MV-4-11 (cell line): ENCODE measurements around the gene FCHO1.
A peak's percentile ranks its signal among the peaks of the same experiment; 100 is the strongest.
"Not testable (repeated sequence)": the region's sequence is repeated elsewhere in the genome, so short reads cannot be mapped to it uniquely, and the experiment has no call there.

Experiments used
- DNase-seq: peaks from one replicate; lab custom pipeline; 2025; lab: John Stamatoyannopoulos, UW

The FCHO1 gene

DNA sequence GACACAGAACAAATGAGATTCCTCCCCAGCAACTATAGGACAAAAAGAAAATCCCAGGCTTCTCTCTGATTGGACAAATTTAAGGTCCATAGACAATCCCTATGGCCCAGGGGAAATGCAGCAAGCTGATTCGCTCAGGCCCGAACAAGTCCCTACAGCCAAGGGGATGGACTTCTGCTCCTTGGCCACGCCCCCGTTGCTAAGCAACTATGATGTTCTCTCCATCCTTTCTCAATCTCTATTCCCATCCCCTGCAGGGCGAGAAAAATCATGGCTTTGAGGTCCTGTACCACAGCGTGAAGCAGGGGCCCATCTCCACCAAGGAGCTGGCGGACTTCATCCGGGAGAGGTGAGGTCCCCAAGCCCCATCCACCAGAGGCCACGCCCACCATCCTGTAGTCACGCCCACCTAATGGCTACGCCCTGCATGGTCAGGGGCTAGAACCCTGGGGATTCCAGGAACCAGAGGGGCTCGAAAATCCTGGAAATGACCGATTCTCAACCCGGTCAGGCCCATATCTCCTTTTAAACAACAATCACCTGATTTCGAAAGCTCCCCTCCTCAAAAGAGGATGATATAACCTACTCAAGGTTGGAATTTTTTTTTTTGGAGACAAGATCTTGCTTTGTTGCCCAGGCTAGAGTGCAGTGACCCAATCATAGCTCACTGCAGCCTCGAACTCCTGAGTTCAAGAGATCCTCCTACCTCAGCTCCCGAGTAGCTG, 11.4 kb downstream of the FCHO1 start:
- DNase-seq, result peak; percentile 80

DNA sequence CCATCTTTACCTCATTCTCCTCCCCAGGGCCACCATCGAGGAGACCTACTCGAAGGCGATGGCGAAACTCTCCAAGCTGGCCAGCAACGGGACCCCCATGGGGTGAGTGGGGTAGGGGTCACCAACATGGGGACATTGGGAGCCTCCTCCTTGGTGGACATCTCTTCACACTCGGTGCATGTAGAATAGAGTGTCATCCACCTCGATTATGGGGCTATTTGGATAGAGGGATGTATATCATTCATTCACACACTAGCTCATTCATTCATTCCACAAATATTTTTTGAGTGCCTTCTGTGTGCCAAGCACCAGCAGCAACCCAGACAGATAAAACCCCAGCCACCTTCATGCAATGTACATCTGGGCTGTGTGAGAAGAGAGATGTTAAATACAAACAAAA, 13.1 kb downstream of the FCHO1 start:
- DNase-seq, result no peak

DNA sequence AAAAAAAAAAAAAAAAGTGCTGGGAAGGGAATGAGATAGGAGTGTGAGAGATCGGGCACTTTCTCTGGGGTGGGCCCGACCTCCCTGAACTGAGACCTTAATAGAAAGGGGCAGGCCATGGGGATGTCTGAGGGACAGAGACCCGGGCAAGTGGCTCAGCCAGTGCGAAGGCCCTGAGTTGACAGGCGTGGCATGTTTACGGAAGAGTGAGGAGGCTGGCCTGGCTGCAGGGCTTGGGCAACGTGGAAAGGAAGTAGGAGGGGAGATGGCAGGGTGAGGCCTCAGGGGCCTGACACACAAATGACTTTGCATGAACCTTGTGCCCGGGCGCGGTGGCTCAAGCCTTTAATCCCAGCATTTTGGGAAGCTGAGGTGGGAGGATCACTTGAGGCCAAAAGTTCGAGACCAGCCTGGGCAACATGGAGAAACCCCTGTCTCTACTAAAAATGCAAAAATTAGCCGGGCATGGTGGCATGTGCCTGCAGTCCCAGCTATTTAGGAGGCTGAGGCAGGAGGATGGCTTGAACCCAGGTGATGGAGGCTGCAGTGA, 13.9 kb downstream of the FCHO1 start:
- peak; percentile 96 for DNase-seq

DNA sequence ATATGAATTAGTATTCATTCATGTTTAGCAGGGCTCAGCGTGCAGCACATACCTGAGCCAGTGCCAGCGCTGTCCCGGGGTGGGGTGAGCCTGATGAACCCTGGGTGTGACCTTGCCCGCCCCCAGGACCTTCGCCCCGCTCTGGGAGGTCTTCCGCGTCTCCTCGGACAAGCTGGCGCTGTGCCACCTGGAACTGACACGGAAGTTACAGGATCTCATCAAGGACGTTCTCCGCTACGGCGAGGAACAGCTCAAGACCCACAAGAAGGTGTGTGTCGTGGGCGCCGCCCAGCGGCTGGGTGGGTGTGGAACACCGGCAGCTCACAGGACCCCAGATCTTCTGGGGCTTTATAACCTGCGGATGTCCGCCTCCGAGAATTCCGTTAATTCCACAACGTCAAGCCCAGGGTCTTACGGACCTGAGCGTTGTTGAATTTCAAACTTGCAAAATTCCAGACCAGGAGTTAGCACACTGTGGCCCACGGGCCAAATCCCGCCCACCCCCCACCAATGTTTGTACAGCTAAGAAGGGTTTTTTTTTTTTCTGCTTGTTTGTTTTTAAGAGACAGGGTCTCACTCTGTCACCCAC, 15.4 kb downstream of the FCHO1 start:
- DNase-seq, result peak; percentile 33

DNA sequence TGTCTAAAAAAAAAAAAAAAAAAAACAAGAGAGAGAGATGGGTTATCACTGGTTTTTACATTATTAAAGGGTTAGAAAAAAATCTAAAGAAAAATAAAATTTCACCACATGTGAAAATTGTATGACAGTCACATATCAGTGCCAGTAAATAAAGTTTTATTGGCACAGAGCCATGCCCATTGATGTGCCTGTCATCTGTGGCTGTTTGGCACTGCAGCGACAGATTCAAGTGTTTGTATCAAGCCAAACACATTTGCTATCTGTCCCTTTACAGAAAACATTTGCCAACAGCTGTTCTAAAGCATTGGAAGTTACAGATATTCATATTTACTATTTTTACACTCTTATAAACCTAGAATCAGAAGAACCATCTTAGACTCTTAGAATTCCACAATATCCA, 16.3 kb downstream of the FCHO1 start:
- DNase-seq, result no peak

DNA sequence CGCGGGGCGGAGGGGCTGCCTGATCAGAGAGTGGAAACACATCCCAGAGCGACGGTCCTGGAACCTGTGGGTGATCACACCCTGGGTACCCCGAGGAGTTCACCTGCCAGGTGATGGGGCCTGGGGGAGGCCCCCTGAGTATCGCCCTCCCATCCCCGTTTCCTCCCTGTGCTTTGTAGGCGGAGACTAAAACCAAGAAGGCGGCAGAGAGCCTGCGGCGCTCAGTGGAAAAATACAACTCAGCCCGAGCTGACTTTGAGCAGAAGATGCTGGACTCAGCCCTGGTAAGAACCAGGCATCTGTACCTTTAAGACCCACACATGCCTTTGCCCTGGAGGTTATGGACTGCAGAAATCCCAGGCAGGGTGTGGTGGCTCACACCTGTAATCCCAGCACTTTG, 19.3 kb downstream of the FCHO1 start:
- no peak for DNase-seq

DNA sequence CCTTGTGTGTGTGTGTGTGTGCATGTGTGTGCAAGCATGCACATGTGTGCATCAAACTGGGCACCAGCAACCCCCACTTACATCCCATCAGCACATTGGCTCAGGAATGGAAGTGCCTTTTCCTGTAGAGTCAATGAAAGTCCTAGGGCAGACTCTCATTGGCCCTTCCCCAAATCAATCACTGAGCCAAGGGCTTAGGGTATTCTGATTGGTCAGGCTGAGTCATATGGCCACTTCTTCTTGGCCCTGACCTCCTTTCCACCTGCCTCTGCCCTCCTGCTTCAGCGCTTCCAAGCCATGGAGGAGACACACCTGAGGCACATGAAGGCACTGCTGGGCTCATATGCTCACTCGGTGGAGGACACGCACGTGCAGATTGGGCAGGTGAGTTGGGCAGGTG, 20.9 kb downstream of the FCHO1 start:
- peak; percentile 53 for DNase-seq

DNA sequence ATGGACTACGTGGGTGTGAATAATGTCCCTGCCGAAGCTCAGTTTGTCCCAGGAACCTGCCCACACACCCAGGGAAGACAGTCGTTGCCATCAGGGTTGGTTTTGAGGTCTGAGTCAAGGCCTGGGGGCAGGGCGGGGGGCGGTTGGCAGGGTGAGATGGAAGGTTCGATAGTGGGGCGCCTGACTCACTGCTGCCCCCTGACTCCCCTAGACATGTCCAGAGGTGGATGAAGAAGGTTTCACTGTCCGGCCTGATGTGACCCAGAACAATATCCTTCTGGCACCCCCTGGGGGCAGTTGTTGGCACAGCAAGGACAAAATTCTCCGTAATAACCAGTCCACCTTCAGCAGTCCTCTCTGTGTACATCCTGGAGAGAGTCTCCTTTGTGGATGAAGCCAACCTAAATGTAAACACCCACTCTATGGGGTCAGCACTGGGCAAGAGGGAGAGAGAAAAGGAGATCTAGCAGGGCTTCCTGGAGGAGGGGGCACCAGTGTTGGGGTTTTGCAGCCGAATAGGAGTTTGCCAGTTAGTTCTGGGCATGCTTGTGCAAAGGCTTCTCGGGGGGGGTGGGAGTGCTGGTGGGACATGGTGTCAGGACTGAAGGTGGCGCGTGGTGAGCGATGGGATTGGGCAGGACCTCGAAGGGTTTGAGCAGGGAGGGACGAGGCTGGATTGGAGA, 24.1 kb downstream of the FCHO1 start:
- DNase-seq, result peak; percentile 36

DNA sequence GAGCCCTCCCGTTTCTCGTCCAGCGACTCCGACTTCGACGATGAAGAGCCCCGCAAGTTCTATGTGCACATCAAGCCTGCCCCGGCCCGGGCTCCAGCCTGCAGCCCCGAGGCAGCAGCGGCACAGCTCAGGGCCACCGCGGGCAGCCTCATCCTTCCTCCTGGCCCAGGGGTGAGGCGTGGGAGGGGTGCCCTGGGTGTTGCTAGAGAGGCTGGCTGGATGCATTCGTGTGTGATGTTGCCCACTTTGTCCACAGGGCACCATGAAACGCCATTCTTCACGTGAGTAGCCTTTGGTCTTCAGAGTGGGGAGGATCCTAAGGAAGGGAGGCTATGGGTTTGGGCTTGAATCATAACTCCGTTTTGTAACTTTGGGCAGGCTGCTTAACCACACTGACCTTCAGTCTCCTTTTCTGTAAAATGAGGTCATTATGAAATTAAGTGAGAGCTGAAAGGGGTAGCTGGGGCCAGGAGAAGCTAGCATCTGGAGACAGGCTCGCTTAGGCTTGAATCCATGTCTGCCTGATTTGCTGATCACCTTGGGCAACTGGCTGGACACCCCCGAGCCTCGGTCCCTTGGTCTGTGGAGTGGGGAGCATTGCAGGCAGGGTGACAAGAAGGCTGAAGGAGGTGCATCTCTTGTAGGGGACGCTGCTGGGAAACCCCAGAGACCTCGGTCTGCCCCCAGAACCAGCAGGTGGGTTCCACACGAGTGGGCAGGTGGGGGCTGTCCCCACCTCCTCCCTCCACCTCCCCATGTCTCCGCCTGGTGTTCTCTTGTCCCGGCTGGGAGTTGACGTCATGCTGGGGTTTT, 24.9 kb downstream of the FCHO1 start:
- peak; percentile 90 for DNase-seq

DNA sequence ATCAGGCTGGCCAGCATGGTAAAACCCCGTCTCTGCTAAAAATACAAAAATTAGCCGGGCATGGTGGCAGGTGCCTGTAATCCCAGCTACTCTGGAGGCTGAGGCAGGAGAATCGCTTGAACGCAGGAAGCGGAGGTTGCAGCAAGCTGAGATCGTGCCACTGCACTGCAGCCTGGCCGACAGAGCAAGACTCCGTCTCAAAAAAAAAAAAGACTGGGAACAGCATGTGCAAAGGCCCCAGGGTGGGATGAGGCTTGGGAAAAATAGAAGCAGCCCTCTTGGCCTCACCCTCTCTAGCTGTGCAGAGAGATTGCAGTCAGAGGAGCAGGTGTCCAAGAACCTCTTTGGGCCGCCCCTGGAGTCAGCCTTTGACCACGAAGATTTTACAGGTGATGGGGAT, 26.6 kb downstream of the FCHO1 start:
- not testable (repeated sequence) for DNase-seq

DNA sequence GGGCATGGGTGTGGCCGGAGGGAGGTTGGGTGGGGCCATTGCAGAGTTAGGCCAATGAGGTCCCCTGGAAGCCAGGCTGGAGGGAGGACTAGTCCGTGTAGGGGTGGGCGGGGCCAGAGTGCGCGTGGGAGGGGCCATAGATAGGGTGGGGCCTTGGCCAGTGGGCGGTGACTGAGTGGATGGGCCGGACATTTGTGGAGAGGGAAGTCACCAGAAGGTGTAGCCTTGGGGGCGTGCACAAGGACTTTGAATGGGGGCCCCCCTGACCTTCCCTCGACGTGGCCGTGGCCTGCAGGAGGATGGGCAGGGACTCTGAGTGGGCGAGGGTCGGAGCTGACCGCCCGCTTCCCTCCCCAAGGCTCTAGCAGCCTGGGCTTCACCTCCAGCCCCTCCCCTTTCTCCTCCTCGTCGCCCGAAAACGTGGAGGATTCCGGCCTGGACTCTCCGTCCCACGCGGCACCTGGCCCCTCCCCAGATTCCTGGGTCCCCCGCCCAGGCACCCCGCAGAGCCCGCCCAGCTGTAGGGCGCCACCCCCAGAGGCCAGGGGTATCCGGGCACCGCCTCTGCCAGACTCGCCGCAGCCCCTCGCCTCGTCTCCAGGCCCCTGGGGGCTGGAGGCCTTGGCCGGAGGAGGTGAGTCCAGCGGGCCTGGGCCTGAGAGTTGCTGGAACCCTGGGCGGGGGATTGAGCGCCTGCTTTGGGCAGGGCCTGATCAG, 27.1 kb downstream of the FCHO1 start:
- peak; percentile 68 for DNase-seq

DNA sequence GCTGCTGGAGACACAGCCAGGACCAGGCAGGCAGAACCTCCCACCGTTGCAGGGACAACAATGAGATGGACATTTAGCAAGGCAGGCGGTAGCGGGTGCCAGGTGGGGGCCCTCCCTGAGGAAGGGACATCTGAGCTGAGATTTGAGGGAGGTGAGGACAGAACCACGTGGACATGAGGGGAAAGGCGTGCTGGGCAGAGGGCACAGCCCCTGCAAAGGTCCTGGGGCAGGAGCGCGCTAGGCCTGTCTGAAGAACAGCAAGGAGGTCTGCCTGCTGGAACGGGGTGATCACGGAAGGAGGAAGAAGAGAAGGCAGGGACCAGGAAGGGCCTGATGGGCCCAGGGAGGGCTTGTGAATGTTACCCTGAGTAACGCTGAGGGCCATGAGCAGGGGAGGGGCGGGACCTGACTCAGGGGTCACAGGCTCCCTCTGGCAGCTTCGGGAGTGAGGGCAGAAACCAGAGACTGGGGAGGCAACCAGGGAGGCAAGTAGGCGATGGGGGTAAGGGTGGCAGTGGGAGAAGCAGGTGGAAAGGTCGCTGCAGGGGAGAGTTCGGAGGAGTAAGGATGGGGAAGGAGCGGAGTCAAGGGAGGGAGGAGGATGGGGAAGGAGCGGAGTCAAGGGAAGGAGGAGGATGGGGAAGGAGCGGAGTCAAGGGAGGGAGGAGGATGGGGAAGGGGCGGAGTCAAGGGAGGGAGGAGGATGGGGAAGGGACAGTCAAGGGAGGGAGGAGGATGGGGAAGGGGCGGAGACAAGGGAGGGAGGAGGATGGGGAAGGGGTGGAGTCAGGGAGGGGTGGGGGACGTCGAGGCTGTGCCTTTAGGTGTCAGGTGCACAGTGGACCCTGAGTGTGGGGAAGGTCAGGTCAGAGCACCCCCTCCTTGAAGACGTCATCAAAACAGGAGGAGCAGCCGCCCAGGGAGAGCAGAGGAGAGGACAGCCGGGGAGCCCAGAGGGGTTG, 28.0 kb downstream of the FCHO1 start:
- DNase-seq, result peak; percentile 69

DNA sequence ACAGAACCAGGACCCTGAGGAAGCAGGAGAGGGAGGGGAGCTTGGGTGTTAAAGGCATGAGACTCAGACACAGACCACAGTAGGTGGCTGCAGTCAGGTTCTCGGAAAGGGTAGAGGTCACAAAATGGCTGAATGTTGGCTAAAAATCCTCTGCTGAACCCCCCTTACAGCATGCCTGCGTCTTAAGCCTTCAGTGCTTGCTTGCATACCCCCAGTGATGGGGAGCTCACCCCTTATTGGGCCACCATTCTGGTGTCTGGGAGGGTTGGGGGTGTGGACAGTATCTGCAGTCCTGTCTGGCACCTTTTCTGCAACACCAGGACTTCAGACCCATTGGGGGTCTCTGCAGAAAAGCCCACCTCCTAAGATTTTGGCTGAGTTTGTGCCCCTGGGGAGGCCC, 29.5 kb downstream of the FCHO1 start:
- no peak for DNase-seq

DNA sequence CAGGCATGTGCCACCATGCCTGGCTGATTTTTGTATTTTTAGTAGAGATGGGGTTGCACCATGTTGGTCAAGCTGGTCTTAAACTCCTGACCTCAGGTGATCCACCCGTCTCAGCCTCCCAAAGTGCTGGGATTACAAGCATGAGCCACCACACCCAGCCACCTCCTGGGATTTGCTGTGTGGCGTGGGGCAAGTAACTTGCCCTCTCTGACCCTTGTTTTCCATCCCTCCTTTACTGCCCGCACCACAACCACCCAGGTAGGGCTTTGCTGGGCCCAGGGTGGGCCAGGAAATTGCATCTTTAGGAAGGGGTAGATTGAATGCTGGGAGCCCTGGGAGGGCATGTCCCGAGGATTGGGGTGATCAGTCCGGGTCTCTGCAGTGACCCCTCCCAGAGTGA, 32.4 kb downstream of the FCHO1 start:
- DNase-seq, result not testable (repeated sequence)

DNA sequence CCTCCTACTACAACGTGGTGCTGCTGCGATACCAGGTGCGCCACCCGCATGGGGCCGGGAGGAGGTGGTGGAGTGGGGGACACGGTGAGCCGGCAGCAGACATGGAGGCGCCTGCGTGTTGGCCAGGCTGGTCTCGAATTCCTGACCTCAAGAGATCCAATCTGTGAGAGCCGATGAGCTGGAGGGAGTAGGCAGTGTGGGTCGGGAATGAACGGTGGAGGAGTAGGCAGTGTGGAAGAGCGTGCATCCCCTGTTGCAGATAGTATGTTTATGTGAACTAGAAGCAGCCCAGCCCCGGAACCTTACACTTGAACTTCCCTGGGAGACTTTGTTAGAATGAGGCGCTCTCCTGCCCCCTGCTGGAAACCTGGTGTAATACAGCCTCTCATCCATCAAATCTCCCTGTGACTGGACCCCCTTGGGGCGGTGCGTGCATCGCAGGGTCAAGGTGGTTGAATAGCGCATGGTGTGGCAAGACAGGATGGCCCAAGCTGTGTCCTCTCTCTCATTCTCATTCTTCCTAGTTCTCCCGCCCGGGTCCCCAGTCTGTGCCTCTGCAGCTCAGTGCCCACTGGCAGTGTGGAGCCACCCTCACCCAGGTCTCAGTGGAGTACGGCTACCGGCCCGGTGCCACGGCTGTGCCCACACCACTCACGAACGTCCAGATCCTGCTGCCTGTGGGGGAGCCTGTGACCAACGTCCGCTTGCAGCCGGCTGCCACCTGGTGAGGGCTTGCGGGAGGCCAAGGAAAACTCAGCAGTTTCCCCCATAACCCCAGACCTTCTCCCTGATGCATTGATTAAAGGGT, 33.1 kb downstream of the FCHO1 start:
- DNase-seq, result peak; percentile 68

DNA sequence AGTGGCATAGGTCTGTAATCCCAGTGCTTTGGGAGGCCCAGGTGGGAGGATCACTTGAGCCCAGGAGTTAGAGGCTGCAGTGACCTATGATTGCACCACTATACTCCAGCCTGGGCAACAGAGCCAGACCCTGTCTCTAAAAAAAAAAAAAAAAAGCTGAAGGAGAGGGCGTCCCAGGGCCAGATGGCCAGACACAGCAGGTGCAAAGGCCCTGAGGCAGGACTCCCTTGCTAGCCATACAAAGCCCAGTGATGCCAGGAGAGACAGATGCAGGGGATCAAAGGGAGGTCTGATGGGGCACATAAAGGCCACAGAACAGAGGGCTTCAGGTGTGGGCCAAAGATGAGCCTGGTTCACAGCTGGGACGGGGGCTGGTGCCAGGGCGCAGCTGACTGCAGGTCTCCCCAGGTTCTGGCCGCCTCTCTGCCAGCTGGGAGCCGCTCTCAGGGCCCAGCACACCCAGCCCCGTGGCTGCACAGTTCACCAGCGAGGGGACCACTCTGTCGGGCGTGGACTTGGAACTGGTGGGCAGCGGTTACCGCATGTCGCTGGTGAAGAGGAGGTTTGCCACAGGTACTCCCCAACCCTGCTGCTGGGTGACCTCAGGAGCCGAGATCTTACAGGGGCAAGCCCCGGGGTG, 36.1 kb downstream of the FCHO1 start:
- no peak for DNase-seq

DNA sequence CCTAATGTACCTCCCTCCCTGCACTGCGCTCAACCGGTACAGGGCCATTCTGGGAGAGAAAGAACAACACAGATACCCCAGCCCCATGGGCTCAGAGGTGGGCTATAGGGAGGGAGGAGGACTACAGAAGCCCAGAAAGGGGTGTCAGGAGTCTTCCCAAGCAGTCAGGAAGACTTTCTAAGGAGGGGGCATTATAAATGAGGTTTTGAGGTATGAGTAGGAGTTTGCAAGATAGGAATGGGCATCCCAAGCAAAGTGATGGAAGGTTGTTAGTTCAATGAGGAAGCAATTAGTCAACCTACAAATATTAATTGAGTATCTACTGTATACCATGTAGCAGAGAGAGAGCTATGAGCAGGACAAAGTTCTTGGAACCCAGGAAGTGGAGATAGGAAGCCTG, 37.4 kb downstream of the FCHO1 start:
- no peak for DNase-seq

DNA sequence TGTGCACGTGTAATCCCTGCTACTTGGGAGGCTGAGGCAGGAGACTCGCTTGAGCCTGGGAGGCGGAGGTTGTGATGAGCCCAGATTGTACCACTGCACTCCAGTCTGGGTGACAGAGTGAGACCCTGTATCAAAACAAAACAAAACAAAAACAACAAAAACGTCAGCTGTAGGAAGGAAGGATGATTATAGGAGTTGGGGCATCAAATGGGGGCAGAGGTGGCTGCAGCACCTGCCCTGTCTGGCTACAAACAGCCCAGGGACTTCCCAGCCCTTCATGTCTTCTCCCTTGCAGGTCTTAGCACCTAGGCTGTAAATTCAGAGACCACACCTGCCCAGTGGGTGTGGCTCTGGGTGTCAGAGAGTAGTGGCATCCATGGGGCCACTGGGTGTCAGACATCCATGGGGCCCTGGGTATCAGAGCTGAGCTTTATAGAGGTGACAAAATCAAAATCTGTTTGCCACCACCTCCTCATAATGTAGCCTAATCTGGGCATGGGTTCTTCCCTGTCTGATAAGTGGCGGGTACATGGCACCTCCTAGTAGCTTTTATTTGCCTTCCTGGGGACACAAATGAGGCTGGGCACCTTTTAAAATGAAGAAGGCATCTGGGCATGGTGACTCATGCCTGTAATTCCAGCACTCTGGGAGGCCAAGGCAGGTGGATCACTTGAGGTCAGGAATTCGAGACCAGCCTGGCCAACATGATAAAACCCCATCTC, 38.9 kb downstream of the FCHO1 start:
- no peak for DNase-seq

DNA sequence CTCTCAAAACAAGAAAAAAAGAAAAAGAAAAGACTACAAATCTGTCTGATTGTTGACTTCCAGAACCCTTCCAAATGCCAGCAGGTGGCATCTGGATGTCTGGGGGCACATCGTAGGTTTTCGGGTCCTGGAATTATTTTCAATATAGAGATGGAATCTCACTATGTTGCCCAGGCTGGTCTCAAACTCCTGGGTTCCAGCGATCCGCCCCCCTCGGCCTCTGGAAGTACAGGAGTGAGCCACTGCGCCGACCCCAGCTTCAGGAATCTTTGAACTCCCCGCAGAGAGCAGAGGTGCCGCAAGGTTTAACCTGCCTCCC, 43.1 kb downstream of the FCHO1 start:
- no peak for DNase-seq
